Measurements from ENCODE around the gene TCF4.

DNA sequence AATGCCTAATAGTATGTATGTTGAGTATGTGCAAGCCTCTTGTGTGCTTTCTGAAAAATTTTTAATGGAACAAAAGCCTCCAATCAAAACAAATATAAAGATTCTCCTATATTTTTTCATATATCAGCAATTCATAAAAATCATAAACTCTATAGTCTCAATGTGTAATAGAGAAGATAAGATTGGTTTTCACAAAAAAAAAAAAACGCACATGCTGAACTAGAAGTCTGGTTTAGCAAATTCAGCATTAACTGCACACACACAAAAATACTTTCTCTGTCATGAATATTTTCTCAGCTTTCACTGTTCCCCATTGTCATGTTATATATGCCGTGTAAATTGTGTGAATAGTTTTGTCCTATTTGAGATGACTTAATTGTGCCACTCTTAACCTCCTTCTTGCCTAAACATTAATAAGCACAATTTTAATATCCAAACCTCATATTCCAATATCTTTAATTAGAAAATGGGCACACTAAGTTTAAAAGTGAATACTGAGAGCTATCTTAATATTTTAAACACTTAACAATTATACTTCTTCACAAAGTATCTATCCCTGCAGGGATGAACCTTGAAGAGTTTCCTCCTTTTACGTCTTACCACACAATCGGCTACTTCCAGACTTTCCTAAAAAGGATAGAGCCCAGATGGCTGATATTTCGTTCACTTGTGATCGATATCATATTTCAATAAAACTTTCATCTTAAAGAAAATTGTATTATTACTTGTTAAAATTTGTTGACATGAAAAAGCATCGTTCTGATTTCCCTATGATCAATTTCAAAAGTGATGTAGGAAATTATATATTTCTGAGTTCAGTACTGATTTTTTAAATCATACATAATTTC lies 242.7 kb downstream of the TCF4 start:
- TF ChIP-seq POLR2A (IDR thresholded peaks at IDR 0.05; ENCODE audit: borderline replicate concordance, extremely low read depth, insufficient read depth, insufficient read length) (no peak), JUND (IDR thresholded peaks at IDR 0.05) (no peak), POLR2AphosphoS5 (IDR thresholded peaks at IDR 0.05; ENCODE audit: low read depth, low read length) (no peak), EZH2 (IDR thresholded peaks at IDR 0.05) (no peak), CBX3 (IDR thresholded peaks at IDR 0.05; ENCODE audit: low read depth) (no peak), SIN3A (IDR thresholded peaks at IDR 0.05; ENCODE audit: low read depth) (no peak), TCF7L2 (IDR thresholded peaks at IDR 0.05; ENCODE audit: borderline replicate concordance, extremely low read depth, insufficient read depth, insufficient read length) (no peak), ZNF274 (IDR thresholded peaks at IDR 0.05; ENCODE audit: low read depth, low read length) (no peak)
- TF ChIP-seq, protein P1, sequence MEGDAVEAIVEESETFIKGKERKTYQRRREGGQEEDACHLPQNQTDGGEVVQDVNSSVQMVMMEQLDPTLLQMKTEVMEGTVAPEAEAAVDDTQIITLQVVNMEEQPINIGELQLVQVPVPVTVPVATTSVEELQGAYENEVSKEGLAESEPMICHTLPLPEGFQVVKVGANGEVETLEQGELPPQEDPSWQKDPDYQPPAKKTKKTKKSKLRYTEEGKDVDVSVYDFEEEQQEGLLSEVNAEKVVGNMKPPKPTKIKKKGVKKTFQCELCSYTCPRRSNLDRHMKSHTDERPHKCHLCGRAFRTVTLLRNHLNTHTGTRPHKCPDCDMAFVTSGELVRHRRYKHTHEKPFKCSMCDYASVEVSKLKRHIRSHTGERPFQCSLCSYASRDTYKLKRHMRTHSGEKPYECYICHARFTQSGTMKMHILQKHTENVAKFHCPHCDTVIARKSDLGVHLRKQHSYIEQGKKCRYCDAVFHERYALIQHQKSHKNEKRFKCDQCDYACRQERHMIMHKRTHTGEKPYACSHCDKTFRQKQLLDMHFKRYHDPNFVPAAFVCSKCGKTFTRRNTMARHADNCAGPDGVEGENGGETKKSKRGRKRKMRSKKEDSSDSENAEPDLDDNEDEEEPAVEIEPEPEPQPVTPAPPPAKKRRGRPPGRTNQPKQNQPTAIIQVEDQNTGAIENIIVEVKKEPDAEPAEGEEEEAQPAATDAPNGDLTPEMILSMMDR (IDR thresholded peaks at IDR 0.05 in 2 of 3, conservative IDR thresholded peaks at IDR 0.05 in 1 of 3; ENCODE audit: borderline replicate concordance in 1 of 3, insufficient read depth in 1 of 3, low read depth in 2 of 3, low read length in 2 of 3): no peak
- TF ChIP-seq, protein P2, sequence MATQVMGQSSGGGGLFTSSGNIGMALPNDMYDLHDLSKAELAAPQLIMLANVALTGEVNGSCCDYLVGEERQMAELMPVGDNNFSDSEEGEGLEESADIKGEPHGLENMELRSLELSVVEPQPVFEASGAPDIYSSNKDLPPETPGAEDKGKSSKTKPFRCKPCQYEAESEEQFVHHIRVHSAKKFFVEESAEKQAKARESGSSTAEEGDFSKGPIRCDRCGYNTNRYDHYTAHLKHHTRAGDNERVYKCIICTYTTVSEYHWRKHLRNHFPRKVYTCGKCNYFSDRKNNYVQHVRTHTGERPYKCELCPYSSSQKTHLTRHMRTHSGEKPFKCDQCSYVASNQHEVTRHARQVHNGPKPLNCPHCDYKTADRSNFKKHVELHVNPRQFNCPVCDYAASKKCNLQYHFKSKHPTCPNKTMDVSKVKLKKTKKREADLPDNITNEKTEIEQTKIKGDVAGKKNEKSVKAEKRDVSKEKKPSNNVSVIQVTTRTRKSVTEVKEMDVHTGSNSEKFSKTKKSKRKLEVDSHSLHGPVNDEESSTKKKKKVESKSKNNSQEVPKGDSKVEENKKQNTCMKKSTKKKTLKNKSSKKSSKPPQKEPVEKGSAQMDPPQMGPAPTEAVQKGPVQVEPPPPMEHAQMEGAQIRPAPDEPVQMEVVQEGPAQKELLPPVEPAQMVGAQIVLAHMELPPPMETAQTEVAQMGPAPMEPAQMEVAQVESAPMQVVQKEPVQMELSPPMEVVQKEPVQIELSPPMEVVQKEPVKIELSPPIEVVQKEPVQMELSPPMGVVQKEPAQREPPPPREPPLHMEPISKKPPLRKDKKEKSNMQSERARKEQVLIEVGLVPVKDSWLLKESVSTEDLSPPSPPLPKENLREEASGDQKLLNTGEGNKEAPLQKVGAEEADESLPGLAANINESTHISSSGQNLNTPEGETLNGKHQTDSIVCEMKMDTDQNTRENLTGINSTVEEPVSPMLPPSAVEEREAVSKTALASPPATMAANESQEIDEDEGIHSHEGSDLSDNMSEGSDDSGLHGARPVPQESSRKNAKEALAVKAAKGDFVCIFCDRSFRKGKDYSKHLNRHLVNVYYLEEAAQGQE (IDR thresholded peaks at IDR 0.05; ENCODE audit: low read depth): no peak
- TF ChIP-seq, protein P3, sequence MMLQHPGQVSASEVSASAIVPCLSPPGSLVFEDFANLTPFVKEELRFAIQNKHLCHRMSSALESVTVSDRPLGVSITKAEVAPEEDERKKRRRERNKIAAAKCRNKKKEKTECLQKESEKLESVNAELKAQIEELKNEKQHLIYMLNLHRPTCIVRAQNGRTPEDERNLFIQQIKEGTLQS (IDR thresholded peaks at IDR 0.05): no peak
